Measurements from ENCODE around the gene NF1. TPM values are rescaled to one million over a fixed set of nuclear protein-coding genes. Genes with fewer than 3 reads are reported as not detected.

Gene NF1
- total RNA-seq, 6 experiments from 2014 or later = 45.0 to 62.6 (median 54.0) TPM

DNA sequence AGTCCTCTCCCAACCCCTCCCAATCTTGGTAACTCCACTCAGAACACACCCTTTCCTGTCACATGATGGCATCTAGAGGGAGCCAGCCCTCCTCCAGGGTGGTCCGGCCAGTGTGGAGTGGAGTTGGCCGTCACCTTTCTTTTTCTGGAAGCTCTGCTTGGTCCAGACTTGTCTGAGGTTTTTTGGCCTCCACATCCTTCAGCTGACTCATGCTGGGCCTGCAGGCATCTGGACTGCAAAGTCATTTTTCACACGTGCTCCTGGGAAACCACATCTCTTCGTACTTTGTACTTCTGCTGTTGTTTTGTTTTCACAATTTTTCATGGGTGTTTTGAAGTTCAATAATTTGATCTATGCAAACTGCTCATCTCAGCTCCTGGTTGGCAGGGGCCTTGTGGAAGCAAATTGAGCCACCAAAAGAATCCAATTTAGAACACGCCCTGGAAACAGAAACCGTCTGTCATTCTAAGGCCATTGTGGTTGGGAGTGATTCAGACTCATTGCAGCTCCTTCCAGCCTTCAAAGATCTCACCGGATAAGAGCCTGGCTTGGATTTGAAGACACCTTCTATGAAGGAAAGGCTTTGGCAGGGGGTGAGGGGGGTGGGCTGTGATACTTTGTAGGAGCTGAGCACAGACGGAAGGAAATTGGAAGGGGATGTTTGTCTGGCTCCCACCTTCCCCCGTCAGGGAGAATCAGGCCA is 42.4 kb upstream of the NF1 start:
- H3K4me1 Mint-ChIP-seq (ENCODE audit: low read depth) = peaks cover 32% of the 10 kb centered on the region
- peak overlapping the region; percentile 98 for H3K27ac Mint-ChIP-seq

DNA sequence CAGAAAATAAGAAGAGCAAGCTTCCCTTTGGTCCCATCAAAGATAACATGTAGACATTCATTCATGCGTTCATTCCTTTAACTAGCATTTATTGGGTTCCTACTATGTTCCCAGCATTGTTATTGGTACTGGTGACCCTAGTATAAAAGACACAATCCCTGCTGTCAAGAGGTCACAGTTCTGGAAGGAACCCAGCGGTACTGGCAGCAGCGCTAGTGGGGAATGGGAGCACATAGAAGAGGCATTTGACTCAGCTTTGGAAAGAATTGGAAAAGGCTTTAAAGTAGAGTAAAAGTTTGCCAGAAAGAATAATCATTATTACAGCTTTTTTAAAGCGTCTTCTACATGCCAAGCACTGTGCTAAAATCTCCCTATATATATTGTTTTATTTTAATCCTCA is 41.7 kb upstream of the NF1 start:
- Mint-ChIP-seq H3K27me3 (ENCODE audit: insufficient read depth) (peaks cover 19% of the 10 kb centered on the region), H3K9me3 (peaks cover 13% of the 10 kb centered on the region), H3K4me3 (peak overlapping the region; percentile 85), H3K27ac (peak overlapping the region; percentile 98), H3K36me3 (ENCODE audit: low read depth) (peaks cover 30% of the 10 kb centered on the region), H3K4me1 (ENCODE audit: low read depth) (peaks cover 32% of the 10 kb centered on the region)
- TF ChIP-seq, protein P1, sequence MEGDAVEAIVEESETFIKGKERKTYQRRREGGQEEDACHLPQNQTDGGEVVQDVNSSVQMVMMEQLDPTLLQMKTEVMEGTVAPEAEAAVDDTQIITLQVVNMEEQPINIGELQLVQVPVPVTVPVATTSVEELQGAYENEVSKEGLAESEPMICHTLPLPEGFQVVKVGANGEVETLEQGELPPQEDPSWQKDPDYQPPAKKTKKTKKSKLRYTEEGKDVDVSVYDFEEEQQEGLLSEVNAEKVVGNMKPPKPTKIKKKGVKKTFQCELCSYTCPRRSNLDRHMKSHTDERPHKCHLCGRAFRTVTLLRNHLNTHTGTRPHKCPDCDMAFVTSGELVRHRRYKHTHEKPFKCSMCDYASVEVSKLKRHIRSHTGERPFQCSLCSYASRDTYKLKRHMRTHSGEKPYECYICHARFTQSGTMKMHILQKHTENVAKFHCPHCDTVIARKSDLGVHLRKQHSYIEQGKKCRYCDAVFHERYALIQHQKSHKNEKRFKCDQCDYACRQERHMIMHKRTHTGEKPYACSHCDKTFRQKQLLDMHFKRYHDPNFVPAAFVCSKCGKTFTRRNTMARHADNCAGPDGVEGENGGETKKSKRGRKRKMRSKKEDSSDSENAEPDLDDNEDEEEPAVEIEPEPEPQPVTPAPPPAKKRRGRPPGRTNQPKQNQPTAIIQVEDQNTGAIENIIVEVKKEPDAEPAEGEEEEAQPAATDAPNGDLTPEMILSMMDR (IDR thresholded peaks at IDR 0.05) = no peak
- no peak for DNase-seq

More for the DNA sequence above, 42.4 kb upstream of the NF1 start:
- Mint-ChIP-seq H3K36me3 (ENCODE audit: low read depth) (peaks cover 37% of the 10 kb centered on the region), H3K9me3 (peaks cover 13% of the 10 kb centered on the region), H3K27me3 (ENCODE audit: insufficient read depth) (peaks cover 26% of the 10 kb centered on the region), H3K4me3 (peak overlapping the region; percentile 85)
- peak; percentile 98 for DNase-seq
- TF ChIP-seq, protein P1 (IDR thresholded peaks at IDR 0.05) = no peak; the same call in 1 of the 2 replicates

DNA sequence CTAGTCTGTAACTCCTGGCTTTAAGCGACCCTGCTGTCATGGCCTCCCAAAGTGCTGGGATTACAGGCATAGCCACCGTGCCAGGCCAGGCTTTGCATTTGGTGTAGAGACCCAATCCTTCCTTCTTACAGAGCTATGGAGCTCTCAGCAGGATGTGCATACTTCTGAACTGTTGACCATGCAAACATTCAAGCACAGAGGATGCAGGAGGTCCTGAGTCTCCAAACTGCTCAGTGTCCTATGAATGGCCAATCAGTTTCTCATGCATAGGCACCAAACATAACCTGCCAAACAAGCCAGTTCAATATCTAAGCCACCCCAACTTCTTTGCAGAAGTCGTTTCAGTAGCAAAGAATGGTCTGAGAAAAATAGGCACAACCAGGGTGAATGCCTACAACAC is 40.0 kb upstream of the NF1 start:
- DNase-seq = no peak
- Mint-ChIP-seq H3K27ac (no peak overlapping the region), H3K4me3 (no peak overlapping the region), H3K27me3 (ENCODE audit: insufficient read depth) (peaks cover 8% of the 10 kb centered on the region), H3K36me3 (ENCODE audit: low read depth) (peaks cover 20% of the 10 kb centered on the region), H3K9me3 (peaks cover 13% of the 10 kb centered on the region), H3K4me1 (ENCODE audit: low read depth) (peaks cover 32% of the 10 kb centered on the region)
- TF ChIP-seq, protein P1 (IDR thresholded peaks at IDR 0.05) = no peak

DNA sequence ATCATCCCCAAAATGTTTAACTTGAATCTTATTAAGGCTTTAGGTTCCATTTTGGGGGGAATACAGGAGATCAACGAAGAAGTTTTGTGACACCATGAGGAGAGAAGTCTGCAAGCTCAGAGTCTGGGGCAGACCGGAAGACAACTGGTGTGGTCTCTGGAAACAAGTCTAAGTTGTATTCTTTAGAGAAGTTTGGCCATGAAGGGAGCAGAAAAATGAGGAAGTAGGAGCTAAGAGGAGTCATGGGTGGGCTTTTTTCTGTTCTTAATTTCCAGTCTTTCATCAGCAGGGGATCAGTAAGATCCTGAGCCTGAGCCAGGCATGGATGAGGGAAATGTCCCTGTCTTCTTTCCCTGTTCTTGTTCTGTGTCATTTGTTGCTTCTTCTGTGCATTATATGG is 35.8 kb upstream of the NF1 start:
- TF ChIP-seq, protein P1 (IDR thresholded peaks at IDR 0.05) = no peak
- no peaks in the 10 kb centered on the region for H3K9me3 Mint-ChIP-seq
- no peak overlapping the region for H3K4me3 Mint-ChIP-seq
- DNase-seq = no peak
- peaks cover 8% of the 10 kb centered on the region; the same call in 1 of the 2 replicates for H3K4me1 Mint-ChIP-seq (ENCODE audit: low read depth)
- peaks cover 4% of the 10 kb centered on the region; the same call in 1 of the 2 replicates for H3K27me3 Mint-ChIP-seq (ENCODE audit: insufficient read depth)
- H3K36me3 Mint-ChIP-seq (ENCODE audit: low read depth) = no peaks in the 10 kb centered on the region
- H3K27ac Mint-ChIP-seq = no peak overlapping the region

DNA sequence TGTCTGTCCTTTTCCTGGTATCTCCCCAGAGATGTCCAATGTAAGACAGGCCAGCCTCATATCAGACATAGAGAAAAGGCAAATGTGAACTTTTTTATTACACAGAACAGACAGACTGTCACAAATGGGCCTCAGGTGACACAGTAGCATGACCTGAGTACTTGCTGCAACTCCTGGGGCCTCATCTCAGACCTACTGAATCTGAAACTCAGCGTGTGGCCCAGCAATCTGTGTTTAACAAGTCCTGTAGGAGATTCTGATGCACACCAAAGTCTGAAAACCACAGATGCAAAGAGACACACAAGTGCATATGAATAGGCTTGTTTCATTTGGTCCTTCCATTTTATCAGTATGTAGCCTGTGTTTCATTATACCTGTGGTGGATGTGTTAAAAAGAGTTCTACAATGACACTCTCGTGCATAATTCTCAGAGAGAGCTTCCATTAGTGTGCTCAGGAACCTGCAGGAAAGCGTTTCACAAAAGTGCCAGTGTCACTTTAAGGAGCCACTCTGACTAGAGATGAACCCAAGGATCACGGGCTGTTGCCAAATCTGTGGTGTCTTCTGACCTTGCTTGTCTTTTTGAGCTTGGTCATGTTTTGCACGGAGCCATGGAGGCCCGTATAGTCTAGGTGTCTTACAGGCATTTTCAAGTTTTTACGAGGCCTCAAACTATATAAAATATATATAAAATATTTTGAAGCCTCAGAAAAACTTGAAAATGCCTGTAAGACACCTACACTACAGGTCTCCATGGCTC is 33.8 kb upstream of the NF1 start:
- H3K27me3 Mint-ChIP-seq (ENCODE audit: insufficient read depth) = peaks cover 4% of the 10 kb centered on the region
- no peak for DNase-seq
- TF ChIP-seq, protein P1 (IDR thresholded peaks at IDR 0.05) = no peak
- no peak overlapping the region for H3K4me3 Mint-ChIP-seq
- H3K36me3 Mint-ChIP-seq (ENCODE audit: low read depth) = peaks cover 6% of the 10 kb centered on the region
- peaks cover 1% of the 10 kb centered on the region for H3K9me3 Mint-ChIP-seq
- peaks cover 5% of the 10 kb centered on the region; the same call in 1 of the 2 replicates for H3K4me1 Mint-ChIP-seq (ENCODE audit: low read depth)
- H3K27ac Mint-ChIP-seq = no peak overlapping the region
